Kidney glomerular epithelial cell (primary cell): ENCODE measurements around the gene ZSCAN20.
"Not testable (repeated sequence)": the region's sequence is repeated elsewhere in the genome, so short reads cannot be mapped to it uniquely, and the experiment has no call there.

Experiments used
- DNase-seq: peaks from one replicate; lab custom pipeline; 2025; lab: John Stamatoyannopoulos, UW

The ZSCAN20 gene

DNA sequence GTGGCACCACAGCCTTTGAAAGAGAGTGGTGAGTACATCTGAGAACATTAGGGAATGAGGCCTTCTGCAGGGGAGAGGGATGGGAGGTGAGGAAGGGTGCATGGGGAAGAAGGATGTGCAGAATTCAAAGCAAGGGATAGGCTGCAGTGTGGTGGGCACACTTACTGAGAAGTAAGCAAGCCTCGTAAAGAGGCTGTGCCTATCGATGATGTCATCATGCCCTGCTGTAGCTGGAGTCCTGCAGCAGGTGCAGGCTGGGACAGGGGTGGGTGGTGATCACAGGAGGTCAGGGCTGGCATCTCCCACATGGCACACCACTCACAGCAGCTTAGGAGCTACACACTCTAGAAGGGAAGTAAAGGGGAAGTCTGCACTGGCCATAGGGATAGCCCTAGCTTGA is 16.2 kb downstream of the ZSCAN20 start:
- no peak for DNase-seq

DNA sequence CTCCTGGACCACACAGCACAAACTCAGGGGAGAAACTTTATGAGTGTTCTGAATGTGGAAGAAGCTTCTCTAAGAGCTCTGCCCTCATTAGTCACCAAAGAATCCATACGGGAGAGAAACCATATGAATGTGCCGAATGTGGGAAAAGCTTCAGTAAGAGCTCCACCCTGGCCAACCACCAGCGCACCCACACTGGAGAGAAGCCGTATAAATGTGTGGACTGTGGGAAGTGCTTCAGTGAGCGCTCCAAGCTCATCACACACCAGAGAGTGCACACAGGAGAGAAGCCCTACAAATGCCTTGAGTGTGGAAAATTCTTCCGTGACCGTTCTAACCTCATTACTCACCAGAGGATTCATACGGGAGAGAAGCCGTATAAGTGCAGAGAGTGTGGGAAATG is 22.5 kb downstream of the ZSCAN20 start:
- no peak for DNase-seq

DNA sequence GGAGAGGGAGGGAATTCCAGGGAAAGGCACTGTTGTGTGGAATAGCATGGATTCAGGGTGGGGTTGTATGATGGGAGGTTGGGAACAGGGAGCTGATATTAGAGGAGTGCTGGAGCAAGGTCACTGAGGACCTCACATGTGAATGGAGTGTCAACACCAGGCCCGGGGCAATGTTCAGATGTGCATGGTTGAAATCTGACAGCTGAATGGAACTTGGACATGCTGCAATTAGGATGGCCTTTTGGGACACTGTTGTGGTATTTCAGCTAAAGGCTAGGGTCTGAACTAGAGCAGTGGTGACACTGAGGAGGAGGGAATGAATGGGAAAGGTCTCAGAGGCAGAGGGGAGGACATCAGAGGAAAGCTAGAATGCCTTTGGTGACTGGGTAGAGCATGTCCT is 25.0 kb downstream of the ZSCAN20 start:
- DNase-seq = no peak

DNA sequence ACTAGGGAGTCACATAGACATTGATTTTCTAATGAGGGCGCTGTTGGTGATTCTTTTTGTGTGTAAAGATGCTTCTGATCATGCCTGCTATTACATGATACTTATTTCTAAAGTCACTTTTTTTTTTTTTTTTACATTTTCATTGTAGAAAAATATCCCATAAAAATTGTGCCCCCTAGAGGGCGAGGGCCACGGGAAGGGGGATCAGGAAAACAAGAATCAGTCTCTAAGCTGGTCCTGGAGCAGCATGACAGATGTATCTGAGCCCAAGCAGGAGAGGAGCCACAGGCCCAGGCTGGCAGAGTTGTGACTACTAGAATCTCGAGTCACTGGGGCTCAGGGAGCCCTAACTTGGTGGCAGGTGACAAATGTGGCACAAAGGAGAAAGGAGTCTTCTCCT is 28.1 kb downstream of the ZSCAN20 start:
- DNase-seq = no peak

GRCh38 chr1:33501309-33501708 is 28.9 kb downstream of the ZSCAN20 start:
- no peak for DNase-seq

DNA sequence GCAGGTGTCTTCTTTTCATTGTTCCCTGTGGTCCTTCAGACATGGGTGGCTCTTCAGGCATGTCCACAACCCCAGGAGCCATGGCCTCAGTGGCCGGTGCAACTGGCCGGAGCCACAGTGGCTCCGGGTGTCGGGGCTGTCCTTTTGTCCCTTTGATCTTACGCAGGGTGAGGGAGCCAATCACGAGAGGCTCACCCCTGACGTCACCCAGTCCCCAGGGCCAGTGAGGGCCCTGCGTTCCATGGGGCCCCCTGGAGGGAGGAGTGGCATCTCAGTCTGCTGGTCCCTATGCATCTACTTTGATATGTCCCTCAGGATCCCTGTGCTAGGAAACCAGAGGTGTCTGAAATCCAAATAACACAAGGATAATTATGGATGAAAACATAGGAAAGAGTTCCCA is 29.3 kb downstream of the ZSCAN20 start:
- no peak for DNase-seq

- DNase-seq = no peak
Observed at GRCh38 chr1:33502726-33503125, 30.3 kb downstream of the ZSCAN20 start.

GRCh38 chr1:33503506-33503905 is 31.1 kb downstream of the ZSCAN20 start:
- DNase-seq = no peak

DNA sequence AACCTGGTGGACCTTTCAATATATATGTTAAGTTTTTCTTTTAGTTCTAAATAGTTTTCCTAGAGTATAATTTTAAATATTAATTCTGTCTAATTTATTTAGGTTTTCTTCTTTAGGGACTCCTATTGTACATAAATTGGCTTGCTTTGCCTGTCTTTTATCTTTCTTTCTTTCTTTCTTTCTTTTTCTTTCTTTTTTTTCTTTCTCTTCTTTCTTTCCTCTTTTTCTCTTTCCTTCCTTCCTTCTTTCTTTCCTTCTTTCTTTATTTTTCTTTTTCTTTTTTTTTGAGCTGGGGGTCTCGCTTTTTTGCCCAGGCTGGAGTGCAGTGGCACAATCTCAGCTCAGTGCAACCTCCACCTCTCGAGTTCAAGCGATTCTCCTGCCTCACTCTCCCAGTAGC is 35.2 kb downstream of the ZSCAN20 start:
- DNase-seq = no peak

DNA sequence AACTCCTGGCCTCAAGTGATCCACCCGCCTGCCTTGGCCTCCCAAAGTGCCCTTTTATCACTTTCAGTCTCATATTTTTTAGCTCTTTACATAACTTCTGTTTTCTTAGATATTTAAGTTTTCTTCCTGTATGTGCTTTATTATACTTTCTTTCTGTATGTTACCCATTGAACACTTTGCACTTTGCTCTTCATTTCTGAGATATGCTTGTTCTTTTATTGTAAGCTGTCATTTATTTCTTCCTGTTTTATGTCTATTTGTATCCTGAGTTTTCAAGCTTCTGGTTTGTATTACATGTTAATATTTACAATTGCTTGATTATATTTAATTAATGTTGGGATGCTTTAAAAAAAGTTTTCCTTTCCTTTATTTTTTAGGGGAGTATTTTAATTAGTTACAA is 35.7 kb downstream of the ZSCAN20 start:
- DNase-seq = no peak

DNA sequence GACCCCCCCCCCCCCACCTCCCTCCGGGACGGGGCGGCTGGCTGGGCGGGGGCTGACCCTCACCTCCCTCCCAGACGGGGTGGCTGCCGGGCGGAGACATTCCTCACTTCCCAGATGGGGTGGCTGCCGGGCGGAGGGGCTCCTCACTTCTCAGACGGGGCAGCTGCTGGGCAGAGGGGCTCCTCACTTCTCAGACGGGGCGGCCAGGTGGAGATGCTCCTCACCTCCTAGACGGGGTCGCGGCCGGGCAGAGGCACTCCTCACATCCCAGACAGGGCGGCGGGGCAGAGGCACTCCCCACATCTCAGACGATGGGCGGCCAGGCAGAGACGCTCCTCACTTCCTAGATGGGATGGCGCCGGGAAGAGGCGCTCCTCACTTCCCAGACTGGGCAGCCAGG is 36.8 kb downstream of the ZSCAN20 start:
- DNase-seq = not testable (repeated sequence)

- DNase-seq = no peak
Observed at GRCh38 chr1:33512226-33513011, 40.0 kb downstream of the ZSCAN20 start.

DNA sequence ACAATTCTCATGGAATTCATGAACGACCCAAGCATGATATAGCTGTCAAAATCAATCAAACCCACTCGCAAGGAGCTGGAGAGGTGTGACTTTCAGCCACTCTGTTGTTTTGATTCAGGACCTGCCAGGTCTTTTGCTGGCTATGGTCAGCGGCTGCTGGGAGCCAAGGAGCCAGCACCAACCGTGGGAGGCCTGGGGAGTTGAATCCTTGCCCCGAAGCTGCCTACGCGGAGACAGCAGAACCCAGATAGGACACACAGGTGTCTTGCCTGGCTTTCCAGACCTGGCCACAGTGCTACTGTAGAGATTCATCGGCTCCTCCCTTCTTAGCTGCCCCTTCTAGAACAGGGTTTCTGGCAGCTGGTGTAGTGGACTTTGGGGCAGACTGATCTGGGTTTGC is 42.7 kb downstream of the ZSCAN20 start:
- no peak for DNase-seq

DNA sequence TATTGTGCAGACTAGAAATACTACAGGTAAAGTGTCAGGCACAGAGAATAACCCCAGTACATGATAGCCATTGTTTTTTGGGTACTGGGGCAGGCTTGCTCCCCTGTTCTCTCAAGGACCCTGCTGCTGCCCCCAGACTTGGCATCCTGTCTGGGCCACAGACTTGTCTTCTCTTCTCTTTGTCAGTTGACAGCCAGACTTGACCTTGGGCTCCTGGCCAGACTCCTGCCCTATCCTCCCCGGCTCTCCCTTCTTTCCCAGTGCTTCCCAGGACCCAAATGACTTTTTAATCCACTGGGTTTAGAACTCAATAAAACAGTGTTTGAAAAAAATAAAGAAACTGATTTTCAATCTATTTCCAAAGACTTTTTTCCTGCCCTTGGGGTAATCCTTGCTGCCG is 43.2 kb downstream of the ZSCAN20 start:
- DNase-seq = no peak

GRCh38 chr1:33516428-33516827 is 44.0 kb downstream of the ZSCAN20 start:
- no peak for DNase-seq

DNA sequence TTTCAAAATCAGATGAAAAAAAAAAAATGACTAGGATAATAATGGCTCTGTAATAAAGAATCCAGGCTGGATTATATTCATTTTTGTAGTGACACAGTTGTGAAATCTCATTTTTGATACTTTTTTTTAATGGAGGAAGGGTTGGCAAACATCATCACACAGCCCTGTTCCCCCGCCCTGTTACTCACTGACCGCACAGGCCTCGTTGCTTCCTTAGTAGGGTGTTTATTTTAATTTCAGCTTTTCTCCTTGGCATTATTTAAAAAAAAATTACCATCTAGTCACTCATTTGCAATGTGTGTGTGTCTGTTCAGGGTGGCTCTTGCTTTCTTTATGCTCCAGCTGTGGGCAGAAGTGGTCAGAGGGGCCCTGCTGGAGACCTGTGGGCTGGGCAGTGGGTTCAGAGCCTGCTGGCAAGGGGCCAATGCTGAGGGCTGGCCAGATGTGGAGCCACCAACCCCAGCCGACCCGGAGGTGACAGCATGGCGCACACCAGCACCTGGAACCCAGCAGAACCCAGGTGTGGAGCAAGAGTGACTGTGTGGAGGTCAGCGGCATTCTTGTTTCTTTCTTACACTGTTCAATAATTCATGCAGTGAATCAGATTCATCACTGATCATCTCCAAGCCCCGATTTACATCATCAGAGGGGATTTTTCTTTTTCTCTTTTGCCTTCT is 44.6 kb downstream of the ZSCAN20 start:
- no peak for DNase-seq

DNA sequence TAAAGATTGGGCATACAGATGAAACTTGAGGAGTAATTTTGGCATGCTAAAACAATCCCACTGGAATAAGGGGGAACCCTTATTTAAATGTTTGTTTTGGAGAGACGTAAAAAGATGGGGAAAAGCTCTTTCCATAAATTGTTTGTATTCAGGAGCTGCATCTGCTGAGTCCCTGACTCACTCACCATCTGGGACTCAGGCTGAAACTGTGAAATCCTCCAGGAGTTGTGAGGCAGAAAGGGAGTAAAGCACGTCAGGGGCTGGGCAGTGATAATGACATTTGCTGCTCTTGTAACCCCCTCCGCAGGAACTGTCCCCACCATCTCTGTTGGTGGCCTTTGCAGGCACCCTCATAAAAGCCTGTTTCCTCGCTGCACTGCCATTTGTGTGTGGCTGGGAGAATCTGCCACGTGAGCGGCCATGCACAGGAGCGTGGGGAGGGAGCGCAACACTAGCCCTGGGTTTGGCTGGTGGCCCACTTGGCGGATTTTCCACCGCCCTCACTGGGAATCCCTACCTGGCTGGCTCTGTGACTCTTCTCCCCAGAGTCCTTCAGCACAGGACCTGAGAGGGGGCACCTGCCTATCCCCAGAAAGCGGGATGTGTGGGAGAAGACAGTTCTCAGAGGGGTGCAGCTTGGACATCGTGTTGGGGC is 45.3 kb downstream of the ZSCAN20 start:
- no peak for DNase-seq

- no peak for DNase-seq
Observed at GRCh38 chr1:33519240-33519884, 46.9 kb downstream of the ZSCAN20 start.

DNA sequence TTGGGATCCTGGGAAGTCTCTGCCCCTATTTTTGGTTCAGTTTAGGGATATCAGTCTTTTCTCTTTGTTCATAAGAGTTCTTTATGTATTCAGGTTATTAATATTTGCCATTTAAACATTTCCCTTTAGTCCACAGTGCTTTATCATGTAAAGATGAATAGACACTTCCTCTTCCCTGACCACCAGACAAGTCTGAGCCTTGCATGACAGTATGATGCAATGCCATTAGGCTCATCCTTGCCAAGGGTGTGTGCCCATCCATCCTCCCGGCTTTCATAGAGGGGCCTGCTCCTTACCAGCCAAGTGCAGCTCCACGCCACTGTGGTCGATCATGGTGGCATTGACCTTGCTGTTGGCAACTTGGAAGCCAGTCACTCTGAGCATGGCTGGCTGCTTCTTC is 52.1 kb downstream of the ZSCAN20 start:
- no peak for DNase-seq

DNA sequence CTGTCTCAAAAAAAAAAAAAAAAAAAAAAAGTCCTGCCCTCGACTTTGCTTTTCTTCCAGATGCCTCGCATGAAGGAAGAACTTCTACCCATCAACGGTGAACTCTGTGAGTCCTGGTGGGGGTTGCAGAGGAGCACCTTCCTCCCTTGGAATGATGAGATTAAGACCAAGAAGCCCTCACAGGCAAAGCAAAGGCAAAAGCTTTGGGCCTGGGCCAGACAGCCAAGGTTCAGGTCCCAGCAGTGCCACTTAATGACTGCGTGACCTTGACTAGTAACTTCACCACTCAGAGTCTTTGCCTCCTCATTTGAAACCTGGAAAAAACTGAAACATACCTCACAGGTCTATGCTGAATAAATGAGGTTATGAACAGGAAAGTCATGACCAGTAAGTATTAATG is 55.5 kb downstream of the ZSCAN20 start:
- DNase-seq = no peak

GRCh38 chr1:33529957-33530356 is 57.5 kb downstream of the ZSCAN20 start:
- DNase-seq = no peak

GRCh38 chr1:33532250-33532649 is 59.8 kb downstream of the ZSCAN20 start:
- DNase-seq = no peak

- no peak for DNase-seq
Observed at GRCh38 chr1:33532936-33533335, 60.5 kb downstream of the ZSCAN20 start.
